Kidney (tissue), 14 donors: ENCODE measurements around the gene SKIC2. TPM values are rescaled to one million over a fixed set of nuclear protein-coding genes. Genes with fewer than 3 reads are reported as not detected.

Experiments
- DNase-seq, 5 donors: peaks; one replicate each; pipeline ENCODE4 v3.0.0-alpha.2; 2013 to 2020
- FAIRE-seq: peaks from 2 replicates; lab custom pipeline; 2012; peaks lifted over from hg19 to GRCh38; lab: Jason Lieb, UNC
- H3K27ac ChIP-seq, 2 donors: one replicate each; pipeline ENCODE4 v1.7.0; 2013; ENCODE audit warnings: low read depth in 2 of 2, low read length in 2 of 2, inconsistent platforms in 1 of 2
- H3K27me3 ChIP-seq: one replicate; pipeline ENCODE4 v1.7.1; 2013; ENCODE audit warnings: low read length, inconsistent platforms; ENCODE audit not compliant: control insufficient read depth, insufficient read depth
- H3K36me3 ChIP-seq, 3 donors: one replicate each; pipeline versions ENCODE4 v1.7.0 to v1.7.1; 2013; ENCODE audit warnings: low read length in 3 of 3, control low read depth in 1 of 3, inconsistent platforms in 1 of 3; ENCODE audit not compliant: insufficient read depth in 3 of 3, control insufficient read depth in 2 of 3
- H3K4me1 ChIP-seq, 3 donors: one replicate each; pipeline versions ENCODE4 v1.7.0 to v1.7.1; 2013; ENCODE audit warnings: low read length in 3 of 3, inconsistent platforms in 1 of 3, low read depth in 1 of 3; ENCODE audit not compliant: control insufficient read depth in 2 of 3, insufficient read depth in 2 of 3
- H3K4me3 ChIP-seq, 3 donors: one replicate each; pipeline versions ENCODE4 v1.7.0 to v1.8.1; 2013; ENCODE audit warnings: low read length in 3 of 3, control low read depth in 1 of 3, inconsistent platforms in 1 of 3
- H3K9ac ChIP-seq, 3 donors: one replicate each; pipeline versions ENCODE4 v1.7.0 to v1.7.1; 2013; ENCODE audit warnings: low read length in 3 of 3, control low read depth in 1 of 3, inconsistent platforms in 1 of 3
- H3K9me3 ChIP-seq, 3 donors: one replicate each; pipeline versions ENCODE4 v1.7.0 to v1.7.1; 2013; ENCODE audit warnings: low read length in 3 of 3, control low read depth in 1 of 3, inconsistent platforms in 1 of 3; ENCODE audit not compliant: control insufficient read depth in 2 of 3, insufficient read depth in 1 of 3
- CTCF ChIP-seq: IDR thresholded peaks from 3 replicates; pipeline ENCODE4 v1.5.1; 2012; ENCODE audit warnings: mild to moderate bottlenecking, moderate library complexity, borderline replicate concordance; ENCODE audit not compliant: insufficient read depth; ENCODE audit errors: extremely low read depth
- intact Hi-C: fragments of 100-400 bp; cut with DNase I; formaldehyde crosslinking; loops from one replicate; pipeline ENCODE4 v1.11.1; 2022
- polyA plus RNA-seq: library from polyadenylated mRNA; stranded (reverse); fragments of 350-450 nt; fragmentation: Illumina TruSeq; extraction: RNeasy Lipid Tissue Mini Kit (QIAGEN cat#74804); gene quantifications from one replicate; pipeline ENCODE4 v1.2.3, GENCODE V29; 2014; ENCODE audit warnings: low read depth, low replicate concordance; ENCODE audit not compliant: insufficient read depth
- total RNA-seq: library from RNA; stranded (reverse); fragmentation: NEBNext Ultra II Directional; extraction: Animal tissue kit (Norgen Biotek cat#: 25700); gene quantifications from one replicate; pipeline ENCODE4 v1.2.1, GENCODE V29; 2021
- donor health status: control.
- donor health status: control.
- donor health status: control.
- donor health status: control.
- donor health status: control.
- donor health status: DM: yes; HTN: yes; CAD: no.
- donor health status: Normal renal cell carcinoma (clear cell type).

SKIC2 gene
- total and polyA plus RNA-seq, 2 donors from 2014 or later = 55.0 to 67.8 TPM

GRCh38 chr6:31949926-31950548 lies 8.9 kb upstream of the SKIC2 start:
- Histone ChIP-seq H3K9ac (no peak overlapping the region), H3K36me3 (peaks cover 4 to 26% (median 23%) of the 10 kb centered on the region in 3 donors), H3K4me3 (no peak overlapping the region), H3K27me3 (no peaks in the 10 kb centered on the region), H3K9me3 (no peaks in the 10 kb centered on the region), H3K27ac (no peak overlapping the region), H3K4me1 (peaks cover 0 to 6% (median 0%) of the 10 kb centered on the region in 3 donors)
- intact Hi-C loops = no loop called here
- FAIRE-seq (no peak), DNase-seq (no peak)
- no peak for TF ChIP-seq CTCF

GRCh38 chr6:31952140-31952805 lies 6.7 kb upstream of the SKIC2 start:
- intact Hi-C loops = no loop called here
- H3K9me3 ChIP-seq = no peaks in the 10 kb centered on the region
- FAIRE-seq (no peak), DNase-seq (peak in 4 of 5 donors; percentile 60 to 82 (median 72))
- no peak overlapping the region for H3K9ac ChIP-seq
- TF ChIP-seq CTCF = peak; percentile 74
- H3K4me1 ChIP-seq = no peaks in the 10 kb centered on the region
- no peaks in the 10 kb centered on the region for H3K27me3 ChIP-seq
- peaks cover 9 to 35% (median 34%) of the 10 kb centered on the region in 3 donors for H3K36me3 ChIP-seq
- no peak overlapping the region for H3K4me3 ChIP-seq
- H3K27ac ChIP-seq = no peak overlapping the region

GRCh38 chr6:31952890-31953289 lies 6.1 kb upstream of the SKIC2 start:
- Histone ChIP-seq H3K36me3 (peaks cover 9 to 35% (median 34%) of the 10 kb centered on the region in 3 donors), H3K9me3 (no peaks in the 10 kb centered on the region), H3K4me1 (peaks cover 0 to 3% (median 2%) of the 10 kb centered on the region in 3 donors), H3K27ac (no peak overlapping the region), H3K4me3 (no peak overlapping the region), H3K9ac (no peak overlapping the region), H3K27me3 (no peaks in the 10 kb centered on the region)
- TF ChIP-seq CTCF = no peak
- intact Hi-C loops = no loop called here
- DNase-seq (peak in 1 of 5 donors; percentile 38), FAIRE-seq (no peak)
